GM10266 (cell line): Measurements from ENCODE around the gene GFER.

Source experiments
- DNase-seq: peaks from one replicate; pipeline ENCODE4 v3.0.0; 2012; ENCODE audit errors: extremely low spot score
- CTCF ChIP-seq: IDR thresholded peaks from 2 replicates; pipeline ENCODE4 v1.5.1; 2012; ENCODE audit warnings: mild to moderate bottlenecking, low read depth; ENCODE audit not compliant: control insufficient read depth, insufficient read depth; ENCODE audit errors: missing control alignments

Gene GFER

GRCh38 chr16:2003231-2003826, 19.3 kb downstream of the GFER start:
- DNase-seq = no peak
- no peak for TF ChIP-seq CTCF

GRCh38 chr16:2003827-2004641, 20.0 kb downstream of the GFER start:
- TF ChIP-seq CTCF = peak; percentile 96
- DNase-seq = peak; percentile 93

- DNase-seq = no peak
- no peak for TF ChIP-seq CTCF
Measured at GRCh38 chr16:2004795-2005517, 21.0 kb downstream of the GFER start.

GRCh38 chr16:2005646-2006045, 21.7 kb downstream of the GFER start:
- no peak for DNase-seq

GRCh38 chr16:2006317-2006716, 22.3 kb downstream of the GFER start:
- TF ChIP-seq CTCF = no peak
- DNase-seq = no peak

More at GRCh38 chr16:2005646-2006045, 21.7 kb downstream of the GFER start:
- peak; percentile 9 for TF ChIP-seq CTCF

DNA sequence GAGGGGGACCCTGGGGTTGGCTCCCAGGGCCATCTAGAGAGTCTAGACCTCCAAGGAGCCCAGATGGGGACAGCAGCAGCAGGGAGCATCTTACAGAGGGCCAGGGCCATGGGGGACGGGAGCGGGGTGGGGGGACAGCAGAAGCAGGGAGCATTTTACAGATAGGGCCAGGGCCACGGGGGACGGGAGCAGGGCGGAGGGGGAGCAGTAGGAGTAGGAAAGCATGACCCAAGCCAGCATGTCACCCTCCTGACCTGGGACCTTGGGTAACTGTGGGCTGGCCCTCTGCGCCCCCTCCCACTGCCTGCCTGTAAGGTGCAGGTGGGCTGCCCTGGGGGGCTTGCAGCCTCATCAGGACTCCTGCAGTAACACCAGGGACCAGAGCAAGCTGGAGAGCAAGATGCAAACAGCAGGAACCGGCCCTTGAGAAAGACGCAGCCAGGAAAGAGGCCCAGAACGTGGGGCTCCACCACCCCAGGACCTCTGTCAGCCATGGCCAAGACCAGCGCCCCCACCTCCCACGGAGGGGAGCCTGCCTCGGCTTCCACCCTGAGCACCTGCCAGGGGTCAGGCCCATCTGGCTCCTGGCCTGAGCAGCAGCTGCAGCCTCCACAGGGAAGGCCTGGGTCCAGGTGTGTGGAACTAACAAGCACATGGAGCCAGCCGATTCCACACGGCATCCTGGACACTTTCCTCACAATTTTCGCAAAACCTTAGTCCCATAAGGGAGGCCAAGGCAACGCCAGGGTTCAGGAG, 23.3 kb downstream of the GFER start:
- TF ChIP-seq CTCF = no peak
- DNase-seq = no peak
